Measurements from ENCODE around the gene UBE2L3.
A peak's percentile ranks its signal among the peaks of the same experiment; 100 is the strongest.
"Not testable (repeated sequence)": the region's sequence is repeated elsewhere in the genome, so short reads cannot be mapped to it uniquely, and the experiment has no call there.

The UBE2L3 gene

GRCh38 chr22:21567456-21568346, at the start of gene UBE2L3:
UBE2L3 (plus strand) TSS chr22:21567714; CDS start chr22:21567745, 31 bp downstream.
- Histone ChIP-seq H3K9ac (ENCODE audit: low read length) (peak within 1 kb of the TSS; percentile 95), H3K36me3 (ENCODE audit: control insufficient read depth, insufficient read depth, low read length) (no peaks in the 10 kb centered on the region), H3K27me3 (ENCODE audit: control insufficient read depth, insufficient read depth, low read length) (no peaks in the 10 kb centered on the region), H3K4me3 (ENCODE audit: low read length) (peak within 1 kb of the TSS; percentile 51), H3K9me3 (ENCODE audit: control insufficient read depth, low read length) (no peaks in the 10 kb centered on the region), H3K4me1 (ENCODE audit: control insufficient read depth, insufficient read depth, low read length) (peaks cover 23% of the 10 kb centered on the region)

GRCh38 chr22:21526705-21527500, 40.6 kb upstream of the UBE2L3 start:
- not testable (repeated sequence) for H3K36me3 ChIP-seq (ENCODE audit: control insufficient read depth, insufficient read depth, low read length); H3K4me3 ChIP-seq (ENCODE audit: low read length); H3K9ac ChIP-seq (ENCODE audit: low read length); H3K9me3 ChIP-seq (ENCODE audit: control insufficient read depth, low read length); H3K27me3 ChIP-seq (ENCODE audit: control insufficient read depth, insufficient read depth, low read length); H3K4me1 ChIP-seq (ENCODE audit: control insufficient read depth, insufficient read depth, low read length)

GRCh38 chr22:21531525-21531924, 36.0 kb upstream of the UBE2L3 start:
- not testable (repeated sequence) for H3K36me3 ChIP-seq (ENCODE audit: control insufficient read depth, insufficient read depth, low read length); H3K27me3 ChIP-seq (ENCODE audit: control insufficient read depth, insufficient read depth, low read length); H3K9me3 ChIP-seq (ENCODE audit: control insufficient read depth, low read length); H3K4me1 ChIP-seq (ENCODE audit: control insufficient read depth, insufficient read depth, low read length); H3K9ac ChIP-seq (ENCODE audit: low read length); H3K4me3 ChIP-seq (ENCODE audit: low read length)

- not testable (repeated sequence) for H3K36me3 ChIP-seq (ENCODE audit: control insufficient read depth, insufficient read depth, low read length); H3K27me3 ChIP-seq (ENCODE audit: control insufficient read depth, insufficient read depth, low read length); H3K9ac ChIP-seq (ENCODE audit: low read length); H3K4me3 ChIP-seq (ENCODE audit: low read length); H3K9me3 ChIP-seq (ENCODE audit: control insufficient read depth, low read length); H3K4me1 ChIP-seq (ENCODE audit: control insufficient read depth, insufficient read depth, low read length)
Measured at GRCh38 chr22:21532863-21533648, 34.5 kb upstream of the UBE2L3 start.

- H3K36me3 ChIP-seq (ENCODE audit: control insufficient read depth, insufficient read depth, low read length); H3K9ac ChIP-seq (ENCODE audit: low read length); H3K4me1 ChIP-seq (ENCODE audit: control insufficient read depth, insufficient read depth, low read length); H3K4me3 ChIP-seq (ENCODE audit: low read length); H3K9me3 ChIP-seq (ENCODE audit: control insufficient read depth, low read length); H3K27me3 ChIP-seq (ENCODE audit: control insufficient read depth, insufficient read depth, low read length): not testable (repeated sequence)
Measured at GRCh38 chr22:21539862-21540261, 27.7 kb upstream of the UBE2L3 start.

GRCh38 chr22:21544432-21545322, 22.8 kb upstream of the UBE2L3 start:
- not testable (repeated sequence) for H3K9ac ChIP-seq (ENCODE audit: low read length); H3K4me3 ChIP-seq (ENCODE audit: low read length); H3K9me3 ChIP-seq (ENCODE audit: control insufficient read depth, low read length); H3K27me3 ChIP-seq (ENCODE audit: control insufficient read depth, insufficient read depth, low read length); H3K36me3 ChIP-seq (ENCODE audit: control insufficient read depth, insufficient read depth, low read length); H3K4me1 ChIP-seq (ENCODE audit: control insufficient read depth, insufficient read depth, low read length)

GRCh38 chr22:21549558-21549957, 18.0 kb upstream of the UBE2L3 start:
- H3K4me1 ChIP-seq (ENCODE audit: control insufficient read depth, insufficient read depth, low read length); H3K27me3 ChIP-seq (ENCODE audit: control insufficient read depth, insufficient read depth, low read length); H3K9me3 ChIP-seq (ENCODE audit: control insufficient read depth, low read length); H3K4me3 ChIP-seq (ENCODE audit: low read length); H3K9ac ChIP-seq (ENCODE audit: low read length); H3K36me3 ChIP-seq (ENCODE audit: control insufficient read depth, insufficient read depth, low read length): not testable (repeated sequence)

- not testable (repeated sequence) for H3K27me3 ChIP-seq (ENCODE audit: control insufficient read depth, insufficient read depth, low read length); H3K9ac ChIP-seq (ENCODE audit: low read length); H3K4me1 ChIP-seq (ENCODE audit: control insufficient read depth, insufficient read depth, low read length); H3K9me3 ChIP-seq (ENCODE audit: control insufficient read depth, low read length); H3K36me3 ChIP-seq (ENCODE audit: control insufficient read depth, insufficient read depth, low read length); H3K4me3 ChIP-seq (ENCODE audit: low read length)
Measured at GRCh38 chr22:21550008-21550677, 17.4 kb upstream of the UBE2L3 start.

GRCh38 chr22:21550678-21551047, 16.9 kb upstream of the UBE2L3 start:
- not testable (repeated sequence) for H3K36me3 ChIP-seq (ENCODE audit: control insufficient read depth, insufficient read depth, low read length); H3K9me3 ChIP-seq (ENCODE audit: control insufficient read depth, low read length); H3K4me3 ChIP-seq (ENCODE audit: low read length); H3K4me1 ChIP-seq (ENCODE audit: control insufficient read depth, insufficient read depth, low read length); H3K9ac ChIP-seq (ENCODE audit: low read length); H3K27me3 ChIP-seq (ENCODE audit: control insufficient read depth, insufficient read depth, low read length)

GRCh38 chr22:21551361-21551760, 16.2 kb upstream of the UBE2L3 start, which contains the start of gene RIMBP3C:
RIMBP3C (minus strand) TSS chr22:21551461; CDS start chr22:21550976, 485 bp downstream.
- H3K27me3 ChIP-seq (ENCODE audit: control insufficient read depth, insufficient read depth, low read length); H3K9me3 ChIP-seq (ENCODE audit: control insufficient read depth, low read length); H3K4me1 ChIP-seq (ENCODE audit: control insufficient read depth, insufficient read depth, low read length); H3K36me3 ChIP-seq (ENCODE audit: control insufficient read depth, insufficient read depth, low read length); H3K4me3 ChIP-seq (ENCODE audit: low read length); H3K9ac ChIP-seq (ENCODE audit: low read length): not testable (repeated sequence)
